ENCODE data around the gene TMEM95. TPM values are rescaled to one million over a fixed set of nuclear protein-coding genes. Genes with fewer than 3 reads are reported as not detected.
A peak's percentile ranks its signal among the peaks of the same experiment; 100 is the strongest.

TMEM95 gene
- total and polyA plus RNA-seq, 2 of the 8 experiments (the other 6 are each of a cell fraction or from before 2014, with no cell fraction given), result not detected

DNA sequence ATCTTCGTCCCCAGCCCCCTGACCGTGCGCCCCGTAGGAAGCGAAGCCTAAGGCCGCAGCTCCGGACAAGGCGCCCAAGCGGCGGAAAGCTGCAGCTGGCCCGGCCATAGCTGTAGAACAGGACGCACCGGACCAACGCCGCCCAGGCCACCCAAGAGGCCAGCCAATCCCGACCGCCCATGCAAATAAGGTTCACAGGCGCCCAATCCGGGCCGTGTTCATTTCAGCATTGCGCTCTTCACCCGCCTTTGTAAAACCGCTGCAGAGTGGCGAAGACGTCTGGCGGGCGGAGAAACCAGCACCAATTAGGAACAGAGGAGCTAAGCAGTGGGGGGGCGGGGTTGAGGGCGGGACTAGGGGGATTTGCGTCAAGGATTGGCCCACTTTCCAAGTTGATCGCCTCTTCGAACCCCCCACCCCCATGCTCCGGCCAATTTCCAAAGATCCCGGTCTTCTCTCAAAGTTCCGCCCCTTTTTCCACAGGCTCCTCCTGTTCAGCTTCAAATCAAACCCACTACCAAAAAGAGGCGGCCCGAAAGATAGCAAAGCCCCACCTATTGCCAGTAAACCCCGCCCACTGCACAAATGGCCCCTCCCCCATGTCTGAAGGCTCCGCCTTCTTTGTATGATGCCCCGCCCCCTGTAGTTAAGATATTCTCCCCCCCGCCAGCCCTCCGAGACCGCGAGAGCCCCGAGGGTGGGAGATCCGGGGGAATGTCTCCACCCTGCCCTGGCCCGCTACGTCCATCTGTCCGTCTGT lies 49.2 kb downstream of the TMEM95 start, which contains the start of gene TMEM256 (continued):
- peak; percentile 27; the same call in 1 of the 2 replicates for TF ChIP-seq SP2 (IDR thresholded peaks at IDR 0.05; ENCODE audit: low read length)
- TF ChIP-seq CBX8 (IDR thresholded peaks at IDR 0.05; ENCODE audit: borderline replicate concordance, low read depth, low read length), result no peak
- no peak for TF ChIP-seq NRF1 (IDR thresholded peaks at IDR 0.05; ENCODE audit: low read depth, low read length)
- TF ChIP-seq SIRT6 (IDR thresholded peaks at IDR 0.05; ENCODE audit: low read length), result no peak
- TF ChIP-seq KDM4A (IDR thresholded peaks at IDR 0.05; ENCODE audit: low read depth, low read length, severe bottlenecking), result no peak
- no peak for TF ChIP-seq FOSL1 (IDR thresholded peaks at IDR 0.05; ENCODE audit: insufficient read depth, low read depth, low read length)
- TF ChIP-seq POLR2A (IDR thresholded peaks at IDR 0.05; ENCODE audit: control extremely low read depth in 1 of 2, low read depth in 2 of 2, low read length in 2 of 2), result peak in 1 of 2 experiments; percentile 74; a peak in 2 of 3 replicates
- no peak for TF ChIP-seq MAFK (IDR thresholded peaks at IDR 0.05; ENCODE audit: low read depth, low read length)
- TF ChIP-seq ZNF274 (IDR thresholded peaks at IDR 0.05; ENCODE audit: borderline replicate concordance, extremely low read depth, low read length), result no peak
- no peak for TF ChIP-seq RBBP5 (IDR thresholded peaks at IDR 0.05; ENCODE audit: borderline replicate concordance, low read depth, low read length)
- TF ChIP-seq, protein P1, sequence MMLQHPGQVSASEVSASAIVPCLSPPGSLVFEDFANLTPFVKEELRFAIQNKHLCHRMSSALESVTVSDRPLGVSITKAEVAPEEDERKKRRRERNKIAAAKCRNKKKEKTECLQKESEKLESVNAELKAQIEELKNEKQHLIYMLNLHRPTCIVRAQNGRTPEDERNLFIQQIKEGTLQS (IDR thresholded peaks at IDR 0.05; ENCODE audit: insufficient read depth, low read depth, low read length), result no peak
- no peak for TF ChIP-seq POU5F1 (IDR thresholded peaks at IDR 0.05; ENCODE audit: low read depth, low read length)
- peak; percentile 94 for TF ChIP-seq SP1 (IDR thresholded peaks at IDR 0.05; ENCODE audit: low read depth, low read length)
- no peak for TF ChIP-seq RAD21 (IDR thresholded peaks at IDR 0.05 in 1 of 2, conservative IDR thresholded peaks at IDR 0.05 in 1 of 2; ENCODE audit: low read depth in 2 of 2, low read length in 2 of 2)
- TF ChIP-seq CREB1 (IDR thresholded peaks at IDR 0.05), result peak; percentile 63; the same call in 1 of the 2 replicates
- peak; percentile 3 for TF ChIP-seq ASH2L (IDR thresholded peaks at IDR 0.05; ENCODE audit: low read length)
- TF ChIP-seq BCL11A (IDR thresholded peaks at IDR 0.05; ENCODE audit: low read depth in 2 of 2, low read length in 2 of 2), result no peak
- no peak for TF ChIP-seq EP300 (IDR thresholded peaks at IDR 0.05; ENCODE audit: borderline replicate concordance in 1 of 2, low read depth in 2 of 2, low read length in 2 of 2)
- TF ChIP-seq GTF2F1 (IDR thresholded peaks at IDR 0.05; ENCODE audit: borderline replicate concordance, low read depth, low read length), result peak; percentile 64; the same call in 1 of the 2 replicates
- TF ChIP-seq YY1 (IDR thresholded peaks at IDR 0.05; ENCODE audit: low read depth, low read length), result peak; percentile 85
- no peak for TF ChIP-seq CBX5 (IDR thresholded peaks at IDR 0.05; ENCODE audit: low read depth, low read length)

All from H1 (cell line).